Activated CD4-positive, alpha-beta T cell treated with anti-CD3 and anti-CD28 coated beads, Interleukin-10, Interleukin-2, amounts not matched to agents 100 ng/mL and 50 ng/mL, durations not matched to agents 16 hours and 8 hours (primary cell): ENCODE data around the gene INPP5B.

Experiments
- DNase-seq: peaks from one replicate; pipeline ENCODE4 v3.0.0-alpha.2; 2020

The INPP5B gene

DNA sequence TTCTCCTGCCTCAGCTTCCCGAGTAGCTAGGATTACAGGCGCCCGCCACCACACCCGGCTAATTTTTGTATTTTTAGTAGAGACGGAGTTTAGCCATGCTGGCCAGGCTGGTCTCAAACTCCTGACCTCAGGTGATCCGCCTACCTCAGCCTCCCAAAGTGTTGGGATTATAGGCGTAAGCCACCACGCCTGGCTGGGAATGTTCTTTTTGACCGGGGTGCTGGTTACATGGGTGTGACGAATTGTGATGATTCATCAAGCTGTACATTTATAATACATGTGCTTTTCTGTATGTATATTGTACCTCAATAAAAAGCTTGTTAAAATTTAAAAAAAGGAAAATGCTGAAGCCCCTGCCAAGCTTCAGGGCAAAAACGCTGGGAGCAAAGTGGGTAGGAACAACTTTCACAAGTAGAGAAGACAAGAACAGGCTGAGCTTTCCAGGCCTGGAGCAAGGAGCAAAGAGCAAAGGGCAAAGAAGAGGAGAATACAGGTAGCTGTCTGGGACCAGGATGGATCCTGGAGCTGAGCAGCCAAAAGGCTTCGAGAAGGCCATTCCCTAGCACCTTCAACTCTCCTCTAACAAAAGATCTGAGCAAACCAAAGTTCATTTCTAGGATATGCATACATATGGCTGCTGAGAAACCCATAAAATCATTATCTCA is 118.3 kb downstream of the INPP5B start:
- DNase-seq, result no peak

DNA sequence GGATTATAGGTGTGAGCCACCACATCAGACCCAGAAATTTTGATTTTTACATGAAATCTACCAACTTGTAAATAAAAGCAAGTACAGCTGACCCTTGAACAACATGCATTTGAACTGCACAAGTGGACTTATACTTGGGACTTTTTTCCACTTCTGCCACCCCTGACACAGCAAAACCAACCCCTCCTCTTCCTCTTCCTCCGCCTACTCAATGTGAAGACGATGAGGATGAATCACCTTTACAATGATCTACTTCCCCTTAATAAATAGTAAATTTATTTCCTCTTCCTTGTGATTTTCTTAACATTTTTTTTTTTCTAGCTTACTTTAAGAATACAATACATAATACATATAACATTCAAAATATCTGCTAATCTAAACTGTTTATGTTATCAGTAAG is 121.3 kb downstream of the INPP5B start:
- DNase-seq, result peak; percentile 39

DNA sequence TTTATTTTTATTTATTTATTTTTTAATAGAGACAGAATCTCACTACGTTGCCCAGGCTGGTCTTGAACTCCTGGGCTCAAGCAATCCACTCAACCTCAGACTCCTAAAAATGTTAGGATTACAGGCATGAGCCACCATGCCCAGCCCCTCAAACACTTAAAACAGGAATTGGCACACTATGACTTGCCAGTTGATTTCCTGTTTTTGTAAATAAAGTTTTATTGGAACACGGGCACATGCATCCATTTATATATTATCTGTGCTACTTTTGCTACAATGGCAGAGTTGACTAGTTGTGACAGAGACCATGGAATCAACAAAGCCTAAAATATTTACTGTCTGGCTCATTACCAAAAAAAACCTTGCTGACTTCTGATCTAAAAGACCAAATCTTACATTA is 122.9 kb downstream of the INPP5B start:
- DNase-seq, result no peak

DNA sequence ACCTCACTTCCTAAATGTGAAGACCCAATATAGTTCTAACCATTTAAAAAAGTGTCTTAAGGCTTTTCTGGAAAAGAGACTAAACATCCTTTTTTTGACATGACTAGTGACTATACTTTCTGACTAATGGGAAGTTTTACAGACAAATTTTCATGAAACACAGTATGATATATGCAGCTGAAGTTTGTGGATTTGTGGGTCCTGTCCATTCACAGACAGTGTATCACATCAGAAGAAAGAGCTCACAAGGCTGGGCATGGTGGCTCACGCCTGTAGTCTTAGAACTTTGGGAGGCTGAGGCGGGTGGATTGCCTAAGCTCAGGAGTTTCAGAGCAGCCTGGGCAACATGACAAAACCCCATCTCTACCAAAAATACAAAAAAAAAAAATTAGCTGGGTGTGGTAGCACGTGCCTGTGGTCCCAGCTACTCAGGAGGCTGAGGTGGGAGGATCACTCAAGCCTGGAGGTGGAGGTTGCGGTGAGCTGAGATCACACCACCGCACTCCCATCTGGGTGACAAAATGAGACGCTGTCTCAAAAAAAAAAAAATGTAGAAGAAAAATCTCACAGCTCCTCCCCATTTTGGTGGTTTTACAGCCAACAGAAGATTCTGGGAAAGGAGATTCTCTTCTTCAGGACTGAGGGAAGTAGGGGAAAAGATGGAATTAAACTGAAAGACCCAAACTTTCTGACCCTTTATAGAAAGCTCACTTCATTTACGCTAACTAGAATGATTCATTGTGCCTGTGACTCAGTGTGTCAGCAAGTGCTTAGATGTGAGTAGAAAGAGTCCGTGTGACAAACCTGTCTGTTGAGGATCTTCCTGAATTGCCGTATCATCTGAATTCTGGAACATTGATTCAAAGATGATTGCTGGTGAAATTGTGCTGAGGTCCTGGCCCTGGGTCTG is 123.7 kb downstream of the INPP5B start:
- peak; percentile 60 for DNase-seq

DNA sequence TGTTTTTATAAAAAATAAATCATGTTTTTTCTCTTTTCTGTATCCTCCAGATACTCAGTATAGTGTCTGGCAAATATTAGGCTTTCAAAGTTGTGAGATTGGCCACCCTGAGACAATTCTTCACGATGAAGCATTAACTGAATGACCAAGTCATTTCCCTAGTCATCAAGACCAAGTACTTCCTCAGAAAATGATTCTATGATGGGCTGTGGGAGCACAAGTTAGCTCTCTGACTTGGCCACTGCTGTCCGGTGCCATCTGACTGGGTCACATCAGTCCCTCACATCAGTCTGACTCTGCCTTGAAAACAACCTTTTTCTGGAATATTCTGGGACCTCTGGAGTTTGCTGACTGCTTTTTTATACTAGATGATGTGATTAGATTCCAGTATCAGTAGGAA is 125.4 kb downstream of the INPP5B start:
- no peak for DNase-seq

GRCh38 chr1:37817481-37817880 is 129.4 kb downstream of the INPP5B start:
- DNase-seq, result no peak

GRCh38 chr1:37814252-37814651 is 132.6 kb downstream of the INPP5B start:
- DNase-seq, result no peak

GRCh38 chr1:37813529-37814145 is 133.2 kb downstream of the INPP5B start:
- DNase-seq, result no peak

GRCh38 chr1:37811027-37811655 is 135.7 kb downstream of the INPP5B start:
- peak; percentile 79 for DNase-seq
